Muscle layer of colon (tissue), 2 donors: ENCODE data around the gene LPP.
A peak's percentile ranks its signal among the peaks of the same experiment; 100 is the strongest.

Experiments used
- H3K27ac ChIP-seq: one replicate; pipeline ENCODE4 v1.7.0; 2013; ENCODE audit warnings: low read depth, mild to moderate bottlenecking, low read length, moderate library complexity
- H3K27me3 ChIP-seq, 2 donors: one replicate each; pipeline ENCODE4 v1.7.0; 2013; ENCODE audit warnings: low read length in 2 of 2, mild to moderate bottlenecking in 2 of 2; ENCODE audit not compliant: insufficient read depth in 2 of 2, control insufficient read depth in 1 of 2
- H3K36me3 ChIP-seq: one replicate; pipeline ENCODE4 v1.7.0; 2013; ENCODE audit warnings: mild to moderate bottlenecking, low read length; ENCODE audit not compliant: insufficient read depth
- H3K4me1 ChIP-seq: one replicate; pipeline ENCODE4 v1.7.0; 2013; ENCODE audit warnings: mild to moderate bottlenecking, low read length; ENCODE audit not compliant: insufficient read depth
- H3K4me3 ChIP-seq, 2 donors: one replicate each; pipeline ENCODE4 v1.7.0; 2013; ENCODE audit warnings: low read length in 2 of 2, low read depth in 1 of 2, mild to moderate bottlenecking in 1 of 2, moderate library complexity in 1 of 2
- H3K9ac ChIP-seq: one replicate; pipeline ENCODE4 v1.7.0; 2013; ENCODE audit warnings: low read length
- H3K9me3 ChIP-seq: one replicate; pipeline ENCODE4 v1.7.0; 2013; ENCODE audit warnings: mild to moderate bottlenecking, low read length
- donor health status: abdominal sarcoma.
- donor health status: Adenocarcinoma of cecum.

LPP gene

DNA sequence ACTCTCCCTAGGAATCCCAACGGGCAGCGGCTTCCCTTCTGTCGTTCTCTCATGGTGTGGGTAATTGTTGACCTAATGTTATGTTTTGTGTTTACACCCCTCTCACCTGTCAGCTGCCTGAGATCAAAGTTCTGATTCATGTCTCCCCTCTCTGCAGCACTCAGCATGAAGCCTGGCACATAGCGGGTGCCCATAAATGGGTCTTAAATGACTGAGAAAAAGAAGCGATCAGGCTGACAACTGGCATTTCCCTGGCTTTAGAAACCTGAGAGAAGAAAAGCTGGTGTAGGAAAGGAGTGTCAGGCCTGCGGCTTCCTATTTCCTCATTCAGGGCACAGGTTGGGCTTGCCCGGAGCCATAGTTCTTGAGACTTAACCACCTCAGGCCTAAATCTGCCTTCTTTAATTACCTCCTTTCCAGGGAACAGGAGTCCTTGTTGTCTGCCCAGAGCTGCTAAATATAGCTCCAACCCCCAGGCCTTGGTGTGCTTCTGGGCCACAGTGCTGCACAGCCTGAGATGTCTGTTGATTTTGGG is 31.8 kb downstream of the LPP start:
- Histone ChIP-seq H3K36me3 (no peaks in the 10 kb centered on the region), H3K4me1 (peaks cover 66% of the 10 kb centered on the region), H3K9me3 (no peaks in the 10 kb centered on the region), H3K27me3 (no peaks in the 10 kb centered on the region), H3K4me3 (no peak overlapping the region), H3K9ac (peak overlapping the region; percentile 32), H3K27ac (peak overlapping the region; percentile 50)

DNA sequence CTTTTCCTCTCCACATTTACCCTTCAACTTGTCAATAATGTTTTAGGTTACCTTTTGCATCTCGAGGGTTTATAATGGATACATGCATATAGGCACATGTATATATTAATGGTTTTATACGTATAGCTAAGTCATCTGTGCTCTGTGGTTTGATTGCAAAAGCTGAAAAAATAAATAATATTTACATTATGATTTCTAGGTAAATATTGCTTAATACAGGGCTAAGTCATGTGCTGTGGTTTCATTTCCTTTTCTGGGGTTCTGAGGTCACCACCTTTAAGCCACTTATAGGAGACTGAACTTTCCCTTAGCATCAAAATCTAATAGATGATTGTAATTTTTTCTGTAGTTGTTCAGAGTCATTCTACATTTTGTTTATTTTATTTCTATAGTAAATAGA is 33.1 kb downstream of the LPP start:
- no peak overlapping the region for H3K4me3 ChIP-seq
- H3K9ac ChIP-seq = no peak overlapping the region
- H3K27me3 ChIP-seq = no peaks in the 10 kb centered on the region
- H3K4me1 ChIP-seq = peaks cover 72% of the 10 kb centered on the region
- no peak overlapping the region for H3K27ac ChIP-seq
- no peaks in the 10 kb centered on the region for H3K9me3 ChIP-seq
- H3K36me3 ChIP-seq = no peaks in the 10 kb centered on the region

DNA sequence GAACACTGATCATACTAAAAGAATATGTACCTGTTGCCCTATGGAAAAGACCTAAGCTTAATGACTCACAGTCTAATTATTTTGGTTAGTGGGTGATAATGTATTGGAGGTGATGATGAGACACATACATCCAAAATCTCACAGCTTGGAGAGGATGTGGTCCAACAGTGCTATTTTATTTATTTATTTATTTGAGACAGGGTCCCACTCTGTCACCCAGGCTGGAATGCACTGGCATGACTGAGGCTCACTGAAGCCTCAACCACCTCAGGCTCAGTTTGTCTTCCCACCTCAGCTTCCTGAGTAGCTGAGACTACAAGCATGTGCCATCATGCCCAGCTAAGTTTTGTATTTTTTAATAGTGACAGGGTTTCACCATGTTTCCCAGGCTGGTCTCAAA is 35.0 kb downstream of the LPP start:
- Histone ChIP-seq H3K9ac (no peak overlapping the region), H3K27me3 (no peaks in the 10 kb centered on the region), H3K36me3 (peaks cover 10% of the 10 kb centered on the region), H3K4me1 (peaks cover 70% of the 10 kb centered on the region), H3K9me3 (no peaks in the 10 kb centered on the region), H3K4me3 (no peak overlapping the region), H3K27ac (peak overlapping the region; percentile 72)

DNA sequence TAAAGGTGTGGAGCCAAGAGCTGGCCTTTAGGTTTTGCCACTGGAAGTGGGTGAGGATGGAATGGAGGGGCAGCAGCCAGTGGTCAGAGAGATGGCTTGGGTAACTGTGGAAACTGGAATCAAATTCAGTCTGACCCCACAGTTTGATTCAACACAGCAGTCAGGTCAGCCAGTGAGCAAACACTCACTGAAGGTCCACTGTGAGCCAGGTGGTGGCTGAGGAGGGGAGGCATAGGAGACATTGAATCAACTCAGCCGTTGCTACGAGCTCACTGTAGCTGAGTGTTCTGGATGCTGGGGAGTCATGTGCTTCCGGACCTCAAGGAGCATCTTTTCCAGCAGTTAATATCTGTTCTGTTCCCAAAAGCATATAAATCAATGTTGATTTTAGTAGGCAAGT is 37.5 kb downstream of the LPP start:
- Histone ChIP-seq H3K4me1 (peaks cover 62% of the 10 kb centered on the region), H3K27me3 (no peaks in the 10 kb centered on the region), H3K36me3 (peaks cover 10% of the 10 kb centered on the region), H3K9ac (no peak overlapping the region), H3K9me3 (no peaks in the 10 kb centered on the region), H3K27ac (no peak overlapping the region), H3K4me3 (no peak overlapping the region)

DNA sequence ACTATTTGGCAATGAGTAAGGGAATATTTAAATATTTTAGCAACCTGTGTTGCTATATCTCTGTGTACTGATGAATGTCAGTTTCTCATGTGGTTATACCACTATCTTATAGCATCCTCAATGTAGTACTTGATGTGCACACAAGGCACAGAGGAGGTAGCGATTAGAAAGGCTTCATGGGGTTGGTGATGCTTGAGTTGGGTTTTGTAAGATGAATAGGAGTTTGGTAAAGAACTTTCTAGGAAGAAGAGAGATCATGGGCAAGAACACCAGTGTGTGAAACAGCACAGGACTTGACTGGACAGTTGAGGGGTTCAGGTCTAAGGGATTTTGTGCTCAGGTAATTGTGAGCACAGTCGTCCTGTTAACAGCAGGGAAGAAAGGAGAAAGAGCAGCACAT is 38.1 kb downstream of the LPP start:
- Histone ChIP-seq H3K27me3 (no peaks in the 10 kb centered on the region), H3K4me3 (no peak overlapping the region), H3K4me1 (peaks cover 65% of the 10 kb centered on the region), H3K9ac (no peak overlapping the region), H3K27ac (no peak overlapping the region), H3K9me3 (no peaks in the 10 kb centered on the region), H3K36me3 (peaks cover 10% of the 10 kb centered on the region)

DNA sequence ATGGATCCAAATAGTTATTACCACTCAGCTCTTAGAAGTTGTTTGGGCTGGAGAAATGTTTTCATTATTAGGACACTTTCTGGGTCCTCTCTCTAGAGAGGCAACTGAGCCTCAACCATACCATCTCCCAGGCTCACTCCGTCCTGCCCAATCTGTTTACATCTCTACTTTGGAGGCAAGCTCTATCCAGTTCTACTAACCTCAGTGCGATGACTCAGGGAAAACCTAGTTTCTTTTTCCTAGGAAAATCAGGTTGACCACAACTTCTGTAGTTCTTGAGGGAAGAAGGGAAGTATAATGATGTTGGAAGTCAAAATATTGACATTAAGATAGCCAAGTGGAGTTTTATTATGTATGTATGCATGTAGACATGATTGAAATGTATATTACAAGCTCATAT is 40.4 kb downstream of the LPP start:
- H3K36me3 ChIP-seq = peaks cover 10% of the 10 kb centered on the region
- no peak overlapping the region for H3K4me3 ChIP-seq
- H3K27ac ChIP-seq = peak overlapping the region; percentile 27
- H3K27me3 ChIP-seq = no peaks in the 10 kb centered on the region
- no peak overlapping the region for H3K9ac ChIP-seq
- peaks cover 79% of the 10 kb centered on the region for H3K4me1 ChIP-seq
- no peaks in the 10 kb centered on the region for H3K9me3 ChIP-seq

DNA sequence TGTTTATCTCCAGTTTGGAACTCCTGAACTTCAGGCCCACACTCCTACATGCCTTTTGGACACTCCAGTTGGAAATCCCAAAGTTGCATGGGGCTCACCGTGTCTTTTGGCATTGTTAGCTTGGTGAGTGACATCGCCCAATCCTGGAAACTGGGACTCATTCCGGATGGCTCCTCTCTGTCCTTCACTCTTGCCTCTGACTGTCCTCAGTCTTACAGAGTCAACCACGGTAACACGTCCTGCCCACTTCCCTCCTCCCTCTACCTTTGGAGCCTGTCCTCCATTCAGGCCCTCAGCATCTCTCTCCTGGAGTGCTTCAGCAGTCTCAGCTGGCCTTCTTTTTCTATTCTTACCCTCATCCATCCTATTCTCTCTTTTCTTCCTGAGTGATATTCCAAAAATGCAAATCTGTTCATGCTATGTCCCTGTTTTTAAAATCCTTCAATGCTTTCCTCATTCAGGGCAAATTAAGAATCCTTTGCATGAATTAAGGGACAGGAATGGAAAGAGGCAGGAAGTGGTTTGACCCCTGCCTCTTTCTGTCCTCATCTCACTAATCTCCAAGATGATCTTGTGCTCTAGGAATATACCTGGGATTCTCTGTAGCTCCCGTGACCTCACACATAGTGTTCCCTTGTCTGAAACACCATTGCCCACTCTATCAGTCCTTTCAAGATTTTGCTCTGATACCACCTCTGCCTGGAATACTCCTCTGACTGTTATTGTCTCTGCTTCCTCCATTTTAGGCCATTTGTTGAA is 42.5 kb downstream of the LPP start:
- H3K4me1 ChIP-seq = peaks cover 71% of the 10 kb centered on the region
- no peak overlapping the region for H3K9ac ChIP-seq
- H3K27me3 ChIP-seq = no peaks in the 10 kb centered on the region
- no peaks in the 10 kb centered on the region for H3K9me3 ChIP-seq
- peaks cover 10% of the 10 kb centered on the region for H3K36me3 ChIP-seq
- peak overlapping the region; percentile 81 for H3K27ac ChIP-seq
- H3K4me3 ChIP-seq = no peak overlapping the region

DNA sequence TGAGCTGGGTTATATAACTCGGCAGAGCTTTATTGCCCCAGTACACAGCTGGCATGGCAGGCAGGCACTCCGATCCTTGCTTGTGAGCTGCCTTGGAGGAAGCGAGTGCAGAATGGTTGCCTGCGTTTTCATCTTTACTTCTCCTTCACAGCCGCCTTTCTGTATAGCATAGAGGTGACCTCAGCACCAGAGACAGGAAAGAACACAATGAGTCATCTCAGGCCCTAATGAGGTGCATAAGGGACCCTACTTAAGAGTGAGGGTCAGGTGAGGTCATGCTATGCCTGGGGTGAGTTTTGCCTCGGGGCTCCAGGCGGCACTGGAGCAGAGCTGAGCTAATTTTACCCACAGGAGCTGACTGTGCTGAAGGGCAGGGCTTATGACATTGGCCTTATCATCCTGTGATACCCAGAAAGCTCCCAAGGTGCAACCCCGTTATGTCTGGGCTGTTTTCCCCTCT is 43.5 kb downstream of the LPP start:
- H3K4me3 ChIP-seq = no peak overlapping the region
- H3K9ac ChIP-seq = no peak overlapping the region
- H3K9me3 ChIP-seq = no peaks in the 10 kb centered on the region
- H3K27ac ChIP-seq = peak overlapping the region; percentile 81
- peaks cover 9% of the 10 kb centered on the region for H3K36me3 ChIP-seq
- no peaks in the 10 kb centered on the region for H3K27me3 ChIP-seq
- peaks cover 64% of the 10 kb centered on the region for H3K4me1 ChIP-seq

DNA sequence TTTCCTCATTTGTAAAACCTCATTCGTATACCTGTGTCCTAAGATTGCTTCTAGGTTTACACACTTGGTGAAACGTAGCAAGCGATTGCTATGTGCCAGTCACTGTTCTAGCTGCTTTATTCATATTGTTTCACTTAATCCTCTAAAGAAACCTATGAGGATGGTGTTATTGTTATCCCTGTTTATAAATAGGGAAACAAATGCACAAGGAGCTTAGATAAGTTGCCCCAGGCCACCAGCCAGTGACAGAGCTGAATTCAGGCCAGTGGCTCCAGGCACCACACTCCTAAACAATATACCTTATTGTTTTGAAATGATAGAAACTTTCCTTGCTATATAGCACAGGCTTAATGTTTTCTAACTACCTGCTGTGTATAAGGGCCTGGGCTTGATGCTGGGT is 44.0 kb downstream of the LPP start:
- Histone ChIP-seq H3K27ac (peak overlapping the region; percentile 81), H3K9me3 (no peaks in the 10 kb centered on the region), H3K4me1 (peaks cover 66% of the 10 kb centered on the region), H3K4me3 (no peak overlapping the region), H3K27me3 (no peaks in the 10 kb centered on the region), H3K9ac (no peak overlapping the region), H3K36me3 (peaks cover 3% of the 10 kb centered on the region)

DNA sequence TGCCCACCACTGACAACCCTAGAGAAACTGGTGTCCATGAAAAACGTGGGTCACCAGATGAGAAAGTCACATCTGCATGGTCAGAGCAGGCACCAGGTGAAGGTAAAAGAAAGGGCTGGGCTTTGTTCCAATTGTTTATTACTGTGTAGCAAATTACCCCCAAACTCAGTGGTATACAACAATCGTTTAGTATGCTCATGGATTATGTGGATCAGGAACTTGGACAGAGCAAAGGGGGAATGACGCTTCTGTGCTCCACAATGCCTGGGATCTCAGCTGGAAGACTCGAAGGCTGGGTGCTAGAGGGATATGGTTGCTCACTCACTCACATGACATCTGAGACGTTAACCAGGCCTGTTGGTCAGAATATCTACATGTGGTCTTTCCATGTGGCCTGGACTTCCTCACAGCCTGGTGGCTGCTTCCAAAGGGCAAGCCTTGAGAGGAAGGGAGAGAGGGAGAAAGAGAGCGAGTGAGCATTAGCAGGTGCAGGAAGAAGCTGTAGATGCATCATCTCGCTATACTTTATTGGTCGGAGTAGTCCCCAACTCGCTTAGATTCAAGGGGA is 44.9 kb downstream of the LPP start:
- Histone ChIP-seq H3K27me3 (no peaks in the 10 kb centered on the region), H3K4me1 (peaks cover 60% of the 10 kb centered on the region), H3K36me3 (no peaks in the 10 kb centered on the region), H3K9ac (no peak overlapping the region), H3K9me3 (no peaks in the 10 kb centered on the region), H3K4me3 (no peak overlapping the region), H3K27ac (peak overlapping the region; percentile 81)

DNA sequence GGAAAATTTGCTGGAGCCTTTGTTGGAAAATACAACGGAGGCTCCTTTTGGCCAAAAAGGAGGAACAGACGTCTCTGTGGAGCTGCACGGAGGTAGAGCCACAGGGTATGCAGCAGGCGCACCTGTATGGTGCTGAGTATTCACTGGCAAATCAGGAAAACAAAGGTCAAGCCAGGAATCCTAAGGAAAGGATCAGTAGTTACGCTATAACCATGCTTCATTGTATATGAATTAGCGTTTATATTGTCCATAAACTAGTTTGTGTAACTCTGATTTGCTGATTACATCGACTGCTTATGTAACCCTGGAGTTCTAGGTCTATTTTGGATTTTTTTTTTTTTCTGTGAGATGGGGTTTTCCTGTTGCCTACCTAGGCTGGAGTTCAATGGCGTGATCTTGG is 45.4 kb downstream of the LPP start:
- Histone ChIP-seq H3K27me3 (no peaks in the 10 kb centered on the region), H3K9ac (peak overlapping the region; percentile 11), H3K27ac (peak overlapping the region; percentile 81), H3K9me3 (no peaks in the 10 kb centered on the region), H3K4me1 (peaks cover 60% of the 10 kb centered on the region), H3K36me3 (no peaks in the 10 kb centered on the region), H3K4me3 (no peak overlapping the region)

DNA sequence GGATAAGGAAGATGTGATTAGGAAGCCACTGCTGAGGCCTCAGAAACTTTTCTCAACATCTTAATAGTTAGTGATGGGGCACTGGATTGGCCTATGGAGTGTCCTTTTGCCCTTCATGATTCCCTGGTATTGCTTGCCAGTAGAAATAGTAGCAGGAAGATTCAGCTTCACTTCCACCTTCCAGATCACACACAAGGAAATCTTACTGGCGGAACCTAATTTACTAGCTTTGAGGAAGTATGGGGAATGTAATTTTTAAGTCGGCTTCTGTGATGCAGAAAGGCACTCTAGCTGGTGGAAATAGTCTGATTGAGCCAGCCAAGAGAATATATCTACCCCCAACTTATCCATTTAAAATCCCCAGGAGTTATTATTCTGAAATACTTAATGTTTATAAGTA is 46.5 kb downstream of the LPP start:
- Histone ChIP-seq H3K4me3 (no peak overlapping the region), H3K27ac (no peak overlapping the region), H3K9me3 (no peaks in the 10 kb centered on the region), H3K36me3 (no peaks in the 10 kb centered on the region), H3K4me1 (peaks cover 61% of the 10 kb centered on the region), H3K27me3 (no peaks in the 10 kb centered on the region), H3K9ac (no peak overlapping the region)
